Measurements from ENCODE around the gene AIFM2. TPM values are rescaled to one million over a fixed set of nuclear protein-coding genes. Genes with fewer than 3 reads are reported as not detected.
"Not testable (repeated sequence)": the region's sequence is repeated elsewhere in the genome, so short reads cannot be mapped to it uniquely, and the experiment has no call there.

The AIFM2 gene
- total and polyA plus RNA-seq, 2 experiments from 2014 or later, result 5.7 to 8.1 TPM

- no peaks in the 10 kb centered on the region for H3K27me3 ChIP-seq (replicated peaks; ENCODE audit: insufficient read depth)
- WGBS, 2 experiments (ENCODE audit: low coverage in 1 of 2, low lambda C conversion rate in 2 of 2, missing lambda C conversion rate in 2 of 2), result 82% methylated on average over 3 of the region's 3 CpGs
- H4K20me1 ChIP-seq (ENCODE audit: insufficient read depth), result no peaks in the 10 kb centered on the region
- in situ Hi-C loops (cut with MboI), result no loop called here
- H3K9ac ChIP-seq, result no peak overlapping the region
- no peaks in the 10 kb centered on the region for H3K9me3 ChIP-seq (ENCODE audit: low read depth)
- TF ChIP-seq EZH2phosphoT487 (IDR thresholded peaks at IDR 0.05; ENCODE audit: insufficient read depth, low read depth) (no peak), EZH2 (IDR thresholded peaks at IDR 0.05; ENCODE audit: insufficient read depth, poor library complexity, severe bottlenecking) (no peak)
- H3K9me2 ChIP-seq (ENCODE audit: insufficient read depth), result no peaks in the 10 kb centered on the region
- H3K4me1 ChIP-seq (ENCODE audit: insufficient read depth), result no peaks in the 10 kb centered on the region
- H3K4me3 ChIP-seq, result no peak overlapping the region
- no peak for DNase-seq
- H3K36me3 ChIP-seq (ENCODE audit: low read depth), result no peaks in the 10 kb centered on the region
- H3K79me2 ChIP-seq (ENCODE audit: insufficient read depth), result no peaks in the 10 kb centered on the region
- H3F3A ChIP-seq (ENCODE audit: insufficient read depth), result no peaks in the 10 kb centered on the region
- H2AFZ ChIP-seq, result no peak overlapping the region
- H3K27ac ChIP-seq, result no peak overlapping the region
- no peak overlapping the region for H3K4me2 ChIP-seq (ENCODE audit: unreplicated experiment)
Measured at GRCh38 chr10:70101668-70102067, 31.0 kb downstream of the AIFM2 start.

- in situ Hi-C loops (cut with MboI); H2AFZ ChIP-seq; H3K79me2 ChIP-seq (ENCODE audit: insufficient read depth); H3K4me1 ChIP-seq (ENCODE audit: insufficient read depth); DNase-seq; H3K4me3 ChIP-seq; H3K9ac ChIP-seq; H3K9me2 ChIP-seq (ENCODE audit: insufficient read depth); H3F3A ChIP-seq (ENCODE audit: insufficient read depth); H3K4me2 ChIP-seq (ENCODE audit: unreplicated experiment); H3K27ac ChIP-seq; H3K36me3 ChIP-seq (ENCODE audit: low read depth); H4K20me1 ChIP-seq (ENCODE audit: insufficient read depth); H3K27me3 ChIP-seq (replicated peaks; ENCODE audit: insufficient read depth); H3K9me3 ChIP-seq (ENCODE audit: low read depth): not testable (repeated sequence)
- 56 to 59% methylated on average over 11 of the region's 11 CpGs for WGBS, 2 experiments (ENCODE audit: low coverage in 1 of 2, low lambda C conversion rate in 2 of 2, missing lambda C conversion rate in 2 of 2)
Measured at GRCh38 chr10:70101068-70101562, 31.5 kb downstream of the AIFM2 start.

- no peaks in the 10 kb centered on the region for H3K79me2 ChIP-seq (ENCODE audit: insufficient read depth)
- no peaks in the 10 kb centered on the region for H4K20me1 ChIP-seq (ENCODE audit: insufficient read depth)
- no peaks in the 10 kb centered on the region for H3K27me3 ChIP-seq (replicated peaks; ENCODE audit: insufficient read depth)
- H3K4me2 ChIP-seq (ENCODE audit: unreplicated experiment), result no peak overlapping the region
- H3K9me2 ChIP-seq (ENCODE audit: insufficient read depth), result no peaks in the 10 kb centered on the region
- 95 to 98% methylated on average over 3 of the region's 3 CpGs for WGBS, 2 experiments (ENCODE audit: low coverage in 1 of 2, low lambda C conversion rate in 2 of 2, missing lambda C conversion rate in 2 of 2)
- in situ Hi-C loops (cut with MboI), result no loop called here
- H3K9ac ChIP-seq, result no peak overlapping the region
- no peak for TF ChIP-seq EZH2phosphoT487 (IDR thresholded peaks at IDR 0.05; ENCODE audit: insufficient read depth, low read depth)
- no peak for TF ChIP-seq EZH2 (IDR thresholded peaks at IDR 0.05; ENCODE audit: insufficient read depth, poor library complexity, severe bottlenecking)
- no peak for DNase-seq
- no peak overlapping the region for H3K4me3 ChIP-seq
- no peak overlapping the region for H3K27ac ChIP-seq
- no peaks in the 10 kb centered on the region for H3K9me3 ChIP-seq (ENCODE audit: low read depth)
- no peak overlapping the region for H2AFZ ChIP-seq
- no peaks in the 10 kb centered on the region for H3F3A ChIP-seq (ENCODE audit: insufficient read depth)
- H3K36me3 ChIP-seq (ENCODE audit: low read depth), result no peaks in the 10 kb centered on the region
- H3K4me1 ChIP-seq (ENCODE audit: insufficient read depth), result no peaks in the 10 kb centered on the region
Measured at GRCh38 chr10:70098271-70098670, 34.4 kb downstream of the AIFM2 start.

- in situ Hi-C loops (cut with MboI), result no loop called here
- H3K4me1 ChIP-seq (ENCODE audit: insufficient read depth), result no peaks in the 10 kb centered on the region
- no peaks in the 10 kb centered on the region for H3F3A ChIP-seq (ENCODE audit: insufficient read depth)
- no peak overlapping the region for H3K27ac ChIP-seq
- H3K79me2 ChIP-seq (ENCODE audit: insufficient read depth), result no peaks in the 10 kb centered on the region
- H3K27me3 ChIP-seq (replicated peaks; ENCODE audit: insufficient read depth), result no peaks in the 10 kb centered on the region
- DNase-seq, result no peak
- H3K4me2 ChIP-seq (ENCODE audit: unreplicated experiment), result no peak overlapping the region
- H3K36me3 ChIP-seq (ENCODE audit: low read depth), result no peaks in the 10 kb centered on the region
- no peak overlapping the region for H3K9ac ChIP-seq
- no peaks in the 10 kb centered on the region for H3K9me2 ChIP-seq (ENCODE audit: insufficient read depth)
- H3K9me3 ChIP-seq (ENCODE audit: low read depth), result no peaks in the 10 kb centered on the region
- H4K20me1 ChIP-seq (ENCODE audit: insufficient read depth), result no peaks in the 10 kb centered on the region
- no peak for TF ChIP-seq EZH2 (IDR thresholded peaks at IDR 0.05; ENCODE audit: insufficient read depth, poor library complexity, severe bottlenecking)
- TF ChIP-seq EZH2phosphoT487 (IDR thresholded peaks at IDR 0.05; ENCODE audit: insufficient read depth, low read depth), result no peak
- no peak overlapping the region for H3K4me3 ChIP-seq
- no peak overlapping the region for H2AFZ ChIP-seq
Measured at GRCh38 chr10:70097459-70097858, 35.2 kb downstream of the AIFM2 start.

GRCh38 chr10:70096705-70097420 lies 35.8 kb downstream of the AIFM2 start:
- Histone ChIP-seq H2AFZ (no peak overlapping the region), H3K9me2 (ENCODE audit: insufficient read depth) (no peaks in the 10 kb centered on the region), H3F3A (ENCODE audit: insufficient read depth) (no peaks in the 10 kb centered on the region), H3K4me1 (ENCODE audit: insufficient read depth) (no peaks in the 10 kb centered on the region), H3K36me3 (ENCODE audit: low read depth) (no peaks in the 10 kb centered on the region), H3K9ac (no peak overlapping the region), H3K27me3 (replicated peaks; ENCODE audit: insufficient read depth) (no peaks in the 10 kb centered on the region), H3K4me3 (no peak overlapping the region), H3K79me2 (ENCODE audit: insufficient read depth) (no peaks in the 10 kb centered on the region), H4K20me1 (ENCODE audit: insufficient read depth) (no peaks in the 10 kb centered on the region), H3K9me3 (ENCODE audit: low read depth) (no peaks in the 10 kb centered on the region), H3K27ac (no peak overlapping the region), H3K4me2 (ENCODE audit: unreplicated experiment) (no peak overlapping the region)
- no peak for DNase-seq
- in situ Hi-C loops (cut with MboI), result no loop called here
- no peak for TF ChIP-seq EZH2phosphoT487 (IDR thresholded peaks at IDR 0.05; ENCODE audit: insufficient read depth, low read depth)
- no peak for TF ChIP-seq EZH2 (IDR thresholded peaks at IDR 0.05; ENCODE audit: insufficient read depth, poor library complexity, severe bottlenecking)
- WGBS, 2 experiments (ENCODE audit: low coverage in 1 of 2, low lambda C conversion rate in 2 of 2, missing lambda C conversion rate in 2 of 2), result 89 to 95% methylated on average over 5 of the region's 5 CpGs

Measured in GM23248 (cell line).